SJSA1 (cell line): ENCODE results near the gene SHISA6. TPM values are rescaled to one million over a fixed set of nuclear protein-coding genes. Genes with fewer than 3 reads are reported as not detected.

Experiments used
- DNase-seq, 2 experiments: peaks; one replicate each; pipeline ENCODE4 v3.0.0-alpha.2; 2015 to 2020; ENCODE audit warnings: low spot score in 2 of 2, low read depth in 1 of 2
- H3K27ac ChIP-seq: fragments of 250-450 bp; sonication (Bioruptor Pico); 2 replicates; pipeline ENCODE4 v1.5.1; 2020; ENCODE audit warnings: mild to moderate bottlenecking, moderate library complexity
- H3K27me3 ChIP-seq: fragments of 250-450 bp; sonication (Bioruptor Pico); replicated peaks from 2 replicates; pipeline ENCODE4 v1.5.1; 2020; ENCODE audit warnings: mild to moderate bottlenecking, moderate library complexity
- H3K36me3 ChIP-seq: fragments of 250-450 bp; sonication (Bioruptor Pico); 2 replicates; pipeline ENCODE4 v1.5.1; 2020; ENCODE audit warnings: mild to moderate bottlenecking
- H3K4me1 ChIP-seq: fragments of 250-450 bp; sonication (Bioruptor Pico); replicated peaks from 2 replicates; pipeline ENCODE4 v1.6.1; 2021; ENCODE audit warnings: mild to moderate bottlenecking
- H3K4me3 ChIP-seq: fragments of 250-450 bp; sonication (Bioruptor Pico); 2 replicates; pipeline ENCODE4 v1.5.1; 2020; ENCODE audit warnings: mild to moderate bottlenecking
- H3K9me3 ChIP-seq: fragments of 250-450 bp; sonication (Bioruptor Pico); replicated peaks from 2 replicates; pipeline ENCODE4 v1.5.1; 2020; ENCODE audit warnings: mild to moderate bottlenecking
- total RNA-seq: library from RNA; depleted of rRNA; stranded (reverse); fragments of >200 nt; shearing (Covaris generic); gene quantifications from 2 replicates; pipeline ENCODE4 v1.2.3, GENCODE V29; 2014; rRNA removed

Gene SHISA6
- total RNA-seq, result 0.05 TPM in 1 of 2 replicates, not detected in the other

DNA sequence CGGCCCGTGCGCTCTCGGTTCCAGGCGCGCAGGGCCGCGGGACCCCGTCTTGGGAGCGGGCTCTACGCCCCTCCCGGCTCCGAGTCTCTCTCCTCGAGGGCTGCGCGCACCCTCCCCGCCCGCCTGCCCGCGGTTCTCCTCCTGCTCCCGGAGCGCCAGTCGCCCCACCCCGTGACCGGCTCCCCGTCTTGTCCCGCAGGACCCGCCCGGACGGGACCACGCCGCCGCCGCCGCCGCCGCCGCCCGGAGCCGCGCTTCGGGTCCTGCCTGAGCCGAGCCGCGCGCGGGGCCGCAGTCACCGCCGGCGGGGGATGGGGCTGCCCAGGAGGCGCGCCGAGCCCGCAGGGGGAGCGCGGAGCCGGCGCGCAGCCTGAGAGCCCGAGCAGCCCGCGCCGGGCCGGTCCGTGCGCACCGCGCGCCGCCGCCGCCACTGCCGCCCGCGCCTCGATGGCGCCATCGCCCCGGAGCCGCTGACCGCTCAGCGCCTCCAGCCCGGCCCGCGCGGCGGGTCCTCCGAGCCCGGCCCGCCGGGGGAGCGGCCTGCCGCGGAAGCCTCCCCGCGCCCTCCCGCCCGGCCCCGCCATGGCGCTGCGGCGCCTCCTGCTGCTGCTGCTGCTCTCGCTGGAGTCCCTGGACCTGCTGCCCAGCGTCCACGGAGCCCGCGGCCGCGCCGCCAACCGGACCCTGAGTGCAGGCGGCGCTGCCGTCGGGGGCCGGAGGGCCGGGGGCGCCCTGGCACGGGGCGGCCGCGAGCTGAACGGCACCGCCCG, at the start of gene SHISA6:
Gene SHISA6, plus strand, starts transcription at position 373 of the 770 bp plus-strand sequence.
- H3K4me3 ChIP-seq, result no peak within 1 kb of the TSS
- H3K4me1 ChIP-seq, result no peaks in the 10 kb centered on the region
- H3K36me3 ChIP-seq, result no peaks in the 10 kb centered on the region
- H3K27me3 ChIP-seq, result no peaks in the 10 kb centered on the region; the same call in 1 of the 2 replicates
- H3K9me3 ChIP-seq, result no peaks in the 10 kb centered on the region; the same call in 1 of the 2 replicates
- DNase-seq, result no peak
- H3K27ac ChIP-seq, result no peak within 1 kb of the TSS

DNA sequence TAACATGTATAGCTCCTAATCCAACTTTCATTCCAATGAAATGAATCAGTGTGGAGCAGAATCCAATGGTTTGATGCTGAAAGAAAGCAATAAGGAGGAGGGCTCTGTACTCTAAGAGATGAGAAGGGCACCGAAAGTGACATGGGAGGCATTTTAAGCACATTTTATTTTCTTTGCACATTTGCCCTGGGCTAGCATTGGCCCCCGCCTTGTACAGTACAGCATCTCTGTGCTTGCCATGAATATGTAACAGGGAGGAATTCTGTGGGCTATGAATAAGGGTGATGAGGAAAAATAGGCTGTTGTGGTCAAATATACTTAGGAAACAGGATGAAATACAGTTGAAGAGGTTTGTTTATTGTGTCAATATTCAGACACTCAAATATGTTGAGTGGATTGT, 45.2 kb upstream of the SHISA6 start:
- no peak for DNase-seq
- H3K27me3 ChIP-seq, result no peaks in the 10 kb centered on the region
- H3K36me3 ChIP-seq, result no peaks in the 10 kb centered on the region
- no peak overlapping the region for H3K27ac ChIP-seq
- no peak overlapping the region for H3K4me3 ChIP-seq
- H3K9me3 ChIP-seq, result no peaks in the 10 kb centered on the region; the same call in 1 of the 2 replicates
- no peaks in the 10 kb centered on the region for H3K4me1 ChIP-seq

DNA sequence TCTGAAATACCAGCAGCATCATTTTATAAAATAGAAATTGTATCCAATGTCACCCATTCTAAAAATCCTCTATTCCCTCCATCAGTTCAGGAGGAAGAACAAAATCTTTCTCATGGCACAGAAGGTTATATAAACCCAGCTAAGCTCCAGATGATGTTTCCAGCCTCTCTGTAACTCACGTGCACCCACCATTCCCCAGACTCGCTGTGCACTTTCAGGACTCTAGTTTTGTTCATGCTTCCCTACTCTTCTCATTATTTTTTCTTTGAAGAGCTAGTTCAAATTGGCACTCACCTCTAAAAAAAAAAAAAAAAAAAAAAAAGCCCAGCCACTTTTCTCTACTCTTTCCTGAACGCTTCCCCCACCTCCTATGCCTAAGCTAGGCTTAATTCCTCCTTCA, 36.0 kb upstream of the SHISA6 start:
- Histone ChIP-seq H3K4me3 (no peak overlapping the region), H3K36me3 (no peaks in the 10 kb centered on the region), H3K27me3 (no peaks in the 10 kb centered on the region), H3K9me3 (no peaks in the 10 kb centered on the region), H3K27ac (no peak overlapping the region), H3K4me1 (no peaks in the 10 kb centered on the region)
- no peak for DNase-seq

DNA sequence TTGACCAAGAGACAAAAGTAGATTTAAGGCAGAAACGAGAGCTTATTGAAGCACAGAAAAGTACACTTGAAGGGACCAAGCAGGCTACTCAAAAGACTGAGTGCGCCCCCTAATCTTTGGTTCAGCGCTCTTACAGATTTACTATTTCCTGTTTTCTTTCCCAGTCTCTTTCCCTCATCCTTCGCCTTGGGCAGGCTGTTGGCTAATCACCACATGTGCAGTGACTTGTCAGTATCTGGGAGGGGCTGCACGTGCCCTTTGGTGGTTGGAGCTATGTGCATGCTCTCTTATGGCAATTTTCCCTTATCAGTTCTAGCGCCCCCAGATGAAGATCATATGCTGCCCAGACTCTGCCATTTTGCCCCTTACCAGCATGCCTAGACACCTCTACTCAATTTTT, 35.4 kb upstream of the SHISA6 start:
- H3K9me3 ChIP-seq, result no peaks in the 10 kb centered on the region
- no peak for DNase-seq
- no peaks in the 10 kb centered on the region for H3K36me3 ChIP-seq
- no peaks in the 10 kb centered on the region for H3K27me3 ChIP-seq
- no peak overlapping the region for H3K27ac ChIP-seq
- no peak overlapping the region for H3K4me3 ChIP-seq
- no peaks in the 10 kb centered on the region for H3K4me1 ChIP-seq

DNA sequence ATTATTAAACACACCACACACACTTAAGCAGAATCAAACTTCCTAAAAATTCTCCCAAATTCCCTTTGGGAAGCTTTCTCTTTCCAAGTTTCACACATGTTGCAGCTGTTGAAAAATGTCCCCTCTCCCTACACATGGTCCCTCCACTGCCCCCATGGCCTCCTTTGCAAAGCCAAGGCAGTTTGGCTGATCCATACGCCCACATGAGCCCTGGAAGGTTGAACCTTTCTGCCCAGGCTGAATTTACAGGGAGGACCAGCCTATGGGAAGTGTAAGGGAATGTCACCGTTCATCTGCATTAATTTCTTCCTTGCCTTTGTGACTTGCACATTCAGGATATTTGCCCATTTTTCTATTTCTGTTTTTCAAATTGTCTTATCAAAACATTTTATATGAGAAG, 31.1 kb upstream of the SHISA6 start:
- no peaks in the 10 kb centered on the region for H3K9me3 ChIP-seq
- H3K4me3 ChIP-seq, result no peak overlapping the region
- DNase-seq, result no peak

DNA sequence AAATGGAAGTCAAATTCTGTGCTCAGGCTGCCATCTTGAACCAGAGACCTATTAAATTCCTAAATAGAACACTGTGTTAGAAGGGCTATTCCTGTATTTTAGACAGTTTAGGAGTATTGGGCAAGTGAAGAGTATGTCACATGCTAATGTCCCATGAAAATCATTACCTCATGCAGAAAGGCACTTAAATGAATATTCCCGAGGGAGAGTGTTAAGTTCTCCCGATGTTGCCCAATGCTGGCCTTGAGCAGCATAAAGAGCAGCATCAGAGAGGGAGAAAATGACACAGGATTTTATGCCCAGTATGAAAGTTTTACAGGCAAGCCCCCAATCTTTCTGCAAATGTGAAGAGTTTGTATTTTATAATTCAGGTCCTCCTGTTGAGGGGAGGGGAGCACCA, 28.2 kb upstream of the SHISA6 start:
- no peaks in the 10 kb centered on the region for H3K36me3 ChIP-seq
- DNase-seq, result no peak
- H3K4me3 ChIP-seq, result no peak overlapping the region
- no peaks in the 10 kb centered on the region for H3K27me3 ChIP-seq
- H3K4me1 ChIP-seq, result no peaks in the 10 kb centered on the region
- no peak overlapping the region for H3K27ac ChIP-seq
- no peaks in the 10 kb centered on the region; the same call in 1 of the 2 replicates for H3K9me3 ChIP-seq

More for the DNA sequence above, 31.1 kb upstream of the SHISA6 start:
- H3K27ac ChIP-seq, result no peak overlapping the region
- H3K4me1 ChIP-seq, result no peaks in the 10 kb centered on the region
- no peaks in the 10 kb centered on the region for H3K27me3 ChIP-seq
- H3K36me3 ChIP-seq, result no peaks in the 10 kb centered on the region

DNA sequence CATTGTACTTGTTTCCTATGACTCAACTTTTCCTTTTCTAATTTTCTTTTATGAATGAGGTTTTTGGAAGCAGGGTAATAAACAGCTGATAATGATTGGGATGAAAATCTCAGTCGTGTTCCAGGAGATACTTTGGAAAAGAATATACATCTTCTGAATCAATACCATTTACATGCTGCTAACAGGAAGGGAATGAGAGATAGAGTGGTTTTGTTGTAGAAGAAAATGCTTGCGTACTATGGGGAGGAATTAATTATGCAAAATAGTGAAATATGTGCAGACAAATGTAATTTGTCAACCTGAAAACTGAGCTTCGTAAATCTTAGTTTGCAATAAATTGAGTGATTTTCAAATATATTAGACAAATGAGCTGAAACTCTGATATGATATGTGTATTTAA, 24.0 kb upstream of the SHISA6 start:
- no peak overlapping the region for H3K27ac ChIP-seq
- no peaks in the 10 kb centered on the region for H3K4me1 ChIP-seq
- no peaks in the 10 kb centered on the region for H3K36me3 ChIP-seq
- H3K27me3 ChIP-seq, result no peaks in the 10 kb centered on the region
- no peaks in the 10 kb centered on the region; the same call in 1 of the 2 replicates for H3K9me3 ChIP-seq
- no peak overlapping the region for H3K4me3 ChIP-seq
- no peak for DNase-seq

DNA sequence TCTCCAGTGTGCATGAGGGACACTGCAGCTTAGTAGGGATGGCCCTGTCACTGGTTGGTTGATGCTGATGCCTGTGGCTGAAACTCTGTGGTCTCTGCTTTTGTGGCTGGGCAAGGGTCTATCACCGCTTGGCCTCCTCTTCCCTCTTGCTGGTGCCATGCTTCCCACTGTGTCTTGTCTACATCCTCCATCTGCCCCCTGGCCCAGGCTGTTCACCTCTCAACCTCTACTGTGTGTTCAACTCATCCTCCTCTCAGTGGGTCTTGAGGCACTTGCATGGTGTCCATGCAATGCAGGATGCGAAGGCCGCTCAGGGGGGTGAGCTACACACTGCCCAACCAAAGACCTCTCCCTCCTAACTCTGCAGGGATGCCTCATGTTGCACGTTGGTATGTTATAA, 19.8 kb upstream of the SHISA6 start:
- no peaks in the 10 kb centered on the region; the same call in 1 of the 2 replicates for H3K9me3 ChIP-seq
- no peak overlapping the region for H3K27ac ChIP-seq
- H3K36me3 ChIP-seq, result no peaks in the 10 kb centered on the region
- H3K4me1 ChIP-seq, result no peaks in the 10 kb centered on the region
- H3K27me3 ChIP-seq, result no peaks in the 10 kb centered on the region
- no peak overlapping the region for H3K4me3 ChIP-seq
- no peak for DNase-seq

DNA sequence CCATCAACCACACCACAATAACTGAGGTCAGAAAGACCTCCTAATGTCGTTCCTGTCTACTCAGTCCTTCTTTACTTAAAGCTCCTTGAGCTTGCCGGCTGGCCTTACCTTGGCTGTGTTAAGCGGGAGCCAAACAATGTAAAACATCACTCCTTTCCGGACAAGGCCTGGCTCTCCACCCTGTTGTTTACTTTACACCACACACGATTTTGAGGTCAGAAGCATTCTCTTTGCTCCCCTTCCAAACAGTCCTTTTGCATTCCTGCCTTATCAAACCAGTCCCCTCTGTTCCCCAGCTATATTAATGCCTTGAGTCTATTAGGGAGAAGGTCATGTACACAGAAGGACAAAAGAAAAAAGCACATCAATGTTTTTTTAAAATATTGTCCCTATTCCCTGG, 19.3 kb upstream of the SHISA6 start:
- Histone ChIP-seq H3K27ac (no peak overlapping the region), H3K4me1 (no peaks in the 10 kb centered on the region), H3K27me3 (no peaks in the 10 kb centered on the region), H3K4me3 (no peak overlapping the region), H3K36me3 (no peaks in the 10 kb centered on the region), H3K9me3 (no peaks in the 10 kb centered on the region; the same call in 1 of the 2 replicates)
- DNase-seq, result no peak

DNA sequence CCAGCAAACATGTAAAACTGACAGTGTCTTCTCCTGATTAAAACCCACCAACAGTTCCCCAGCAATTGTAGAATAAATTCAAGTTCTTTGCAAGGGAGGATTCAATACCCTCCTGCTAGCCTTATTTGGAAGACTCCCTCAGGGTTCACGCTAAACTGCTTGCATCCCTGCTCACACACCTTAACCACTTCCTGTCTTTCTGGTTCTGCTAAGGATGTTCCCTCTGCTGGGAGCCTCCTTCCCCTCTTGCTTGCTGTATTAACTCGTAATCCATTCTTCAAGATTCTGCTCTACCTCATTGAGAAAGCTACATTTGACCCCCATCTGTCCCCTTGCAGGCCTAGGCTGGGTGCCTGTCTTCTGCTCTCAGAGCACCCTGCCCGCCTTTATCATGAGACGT, 2.3 kb upstream of the SHISA6 start:
- Histone ChIP-seq H3K4me1 (no peaks in the 10 kb centered on the region), H3K4me3 (no peak overlapping the region), H3K9me3 (no peaks in the 10 kb centered on the region; the same call in 1 of the 2 replicates), H3K36me3 (no peaks in the 10 kb centered on the region), H3K27ac (no peak overlapping the region), H3K27me3 (no peaks in the 10 kb centered on the region; the same call in 1 of the 2 replicates)
- no peak for DNase-seq

DNA sequence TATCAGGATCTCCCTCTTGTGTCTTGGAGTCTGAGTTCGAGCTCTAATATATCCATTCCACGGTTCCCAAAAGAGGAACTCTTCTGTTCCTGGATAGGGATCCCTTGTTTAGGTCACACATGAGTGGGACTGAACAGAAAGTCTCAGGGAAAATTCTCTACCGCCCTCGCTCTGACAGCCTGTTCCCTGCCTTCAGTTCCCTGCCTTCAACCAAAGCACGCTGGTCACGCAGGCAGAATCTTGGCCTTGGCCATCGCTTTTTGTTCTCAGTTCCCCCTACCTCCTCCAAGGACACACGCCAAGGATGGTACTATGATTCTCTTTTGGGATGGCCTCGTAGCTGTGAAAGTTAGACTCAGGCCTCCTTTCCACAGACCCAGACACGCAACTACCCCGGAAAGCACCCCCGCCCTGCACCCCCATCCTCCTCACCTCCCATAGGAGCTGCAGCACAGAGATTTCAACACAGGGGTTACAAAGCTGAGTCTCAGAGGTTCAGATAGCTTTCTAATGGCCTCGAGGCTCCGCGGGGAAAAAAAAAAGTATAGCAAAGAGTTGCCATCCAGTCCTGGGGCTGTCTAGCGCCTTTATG, 1.5 kb upstream of the SHISA6 start:
- DNase-seq, result no peak
- no peaks in the 10 kb centered on the region for H3K36me3 ChIP-seq

DNA sequence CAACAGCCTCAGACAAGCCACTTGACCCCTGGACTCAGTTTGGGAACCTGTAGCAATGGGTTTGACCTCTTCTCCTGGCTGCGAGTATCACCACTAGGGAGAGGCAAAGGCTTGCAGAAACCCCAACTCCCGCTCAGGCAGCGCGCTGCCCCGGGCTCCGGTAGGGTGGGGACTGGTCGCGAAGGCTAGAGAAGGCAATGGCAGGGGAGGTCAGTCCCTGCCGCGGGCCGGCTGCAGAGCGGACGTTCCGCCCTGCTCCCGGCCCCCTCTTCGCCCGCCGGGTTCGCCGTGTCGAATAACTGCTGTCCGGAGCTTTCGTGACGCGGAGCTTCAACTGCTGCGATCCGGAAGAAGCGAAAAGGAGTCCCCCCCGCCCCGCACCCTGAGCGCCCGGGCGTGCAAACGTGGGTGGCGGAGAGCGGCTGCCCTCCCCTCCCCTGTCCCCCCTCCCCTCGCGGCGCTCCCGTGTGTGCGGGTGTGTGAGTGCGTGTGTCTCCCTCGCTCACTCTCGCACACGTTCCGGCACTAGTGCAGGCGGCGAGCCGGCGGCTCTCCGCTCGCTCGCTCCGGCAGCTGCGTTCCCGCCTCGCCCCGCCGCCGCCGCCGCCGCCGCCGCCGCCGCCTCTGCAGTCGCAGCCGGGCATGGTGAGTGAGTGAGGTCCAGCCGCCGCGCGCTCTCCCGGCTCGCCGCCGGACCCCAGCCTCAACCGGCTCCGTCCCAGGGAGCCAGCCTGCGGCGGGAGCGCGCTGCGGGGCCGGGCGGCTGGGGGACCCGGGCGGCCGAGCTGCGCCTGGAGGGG, 772 bp upstream of the SHISA6 start:
- DNase-seq, result no peak
- no peak overlapping the region for H3K4me3 ChIP-seq
- H3K36me3 ChIP-seq, result no peaks in the 10 kb centered on the region
- H3K27ac ChIP-seq, result no peak overlapping the region
- H3K9me3 ChIP-seq, result no peaks in the 10 kb centered on the region; the same call in 1 of the 2 replicates
- no peaks in the 10 kb centered on the region; the same call in 1 of the 2 replicates for H3K27me3 ChIP-seq
- no peaks in the 10 kb centered on the region for H3K4me1 ChIP-seq

More for the DNA sequence above, 1.5 kb upstream of the SHISA6 start:
- Histone ChIP-seq H3K4me1 (no peaks in the 10 kb centered on the region), H3K4me3 (no peak overlapping the region), H3K27ac (no peak overlapping the region), H3K9me3 (no peaks in the 10 kb centered on the region; the same call in 1 of the 2 replicates), H3K27me3 (no peaks in the 10 kb centered on the region; the same call in 1 of the 2 replicates)

DNA sequence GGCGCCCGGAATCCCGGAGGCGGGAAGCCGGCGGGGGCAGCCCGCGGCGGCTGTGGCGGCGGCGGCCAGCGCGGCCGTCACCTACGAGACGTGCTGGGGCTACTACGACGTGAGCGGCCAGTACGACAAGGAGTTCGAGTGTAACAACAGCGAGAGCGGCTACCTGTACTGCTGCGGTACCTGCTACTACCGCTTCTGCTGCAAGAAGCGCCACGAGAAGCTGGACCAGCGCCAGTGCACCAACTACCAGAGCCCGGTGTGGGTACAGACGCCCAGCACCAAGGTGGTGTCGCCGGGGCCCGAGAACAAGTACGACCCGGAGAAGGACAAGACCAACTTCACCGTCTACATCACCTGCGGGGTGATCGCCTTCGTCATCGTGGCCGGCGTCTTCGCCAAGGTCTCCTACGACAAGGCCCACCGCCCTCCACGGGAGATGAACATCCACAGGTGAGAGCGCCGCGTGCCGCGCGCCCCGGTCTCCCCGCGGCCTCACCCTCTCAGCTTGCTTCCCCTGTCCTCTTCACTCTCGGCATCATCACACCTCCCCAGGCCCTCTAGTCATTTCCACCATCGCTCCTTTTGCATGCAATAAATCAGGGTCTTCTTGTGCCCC, 706 bp downstream of the SHISA6 start:
- no peaks in the 10 kb centered on the region for H3K4me1 ChIP-seq
- no peaks in the 10 kb centered on the region; the same call in 1 of the 2 replicates for H3K9me3 ChIP-seq
- no peaks in the 10 kb centered on the region; the same call in 1 of the 2 replicates for H3K27me3 ChIP-seq
- H3K27ac ChIP-seq, result no peak overlapping the region
- no peak overlapping the region for H3K4me3 ChIP-seq
- DNase-seq, result no peak
- H3K36me3 ChIP-seq, result no peaks in the 10 kb centered on the region
